HG03354 (cell line): ENCODE data around the gene OR6Y1.

ENCODE experiments used
- ATAC-seq: cut with Tn5 transposase; IDR thresholded peaks from one replicate; pipeline ENCODE4 v1.9.1; 2021; ENCODE audit warnings: mild to moderate bottlenecking; ENCODE audit not compliant: unreplicated experiment, poor library complexity, severe bottlenecking

OR6Y1 gene

GRCh38 chr1:158554352-158554751, at the start of gene OR6Y1:
Gene OR6Y1, minus strand, starts transcription at chr1:158554405. Its CDS starts 6,300 bp downstream, at chr1:158548105.
- ATAC-seq: no peak

DNA sequence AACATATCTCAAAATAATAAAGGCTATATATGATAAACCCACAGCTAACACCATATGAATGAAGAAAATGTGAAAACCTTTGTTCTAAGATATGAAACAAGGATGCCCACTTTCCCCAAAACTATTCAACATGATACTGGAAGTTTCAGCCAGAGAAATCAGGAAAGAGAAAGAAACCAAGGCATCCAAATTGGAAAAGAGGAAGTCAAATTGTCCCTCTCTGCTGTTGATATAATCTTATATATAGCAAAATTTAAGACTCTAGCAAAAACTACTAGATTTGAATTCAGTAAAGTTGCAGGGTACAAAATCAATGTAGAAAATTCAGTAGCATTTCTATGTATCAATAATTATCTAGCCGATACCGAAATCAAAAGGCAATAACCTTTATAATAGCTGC, 46.5 kb upstream of the OR6Y1 start:
- ATAC-seq: no peak

DNA sequence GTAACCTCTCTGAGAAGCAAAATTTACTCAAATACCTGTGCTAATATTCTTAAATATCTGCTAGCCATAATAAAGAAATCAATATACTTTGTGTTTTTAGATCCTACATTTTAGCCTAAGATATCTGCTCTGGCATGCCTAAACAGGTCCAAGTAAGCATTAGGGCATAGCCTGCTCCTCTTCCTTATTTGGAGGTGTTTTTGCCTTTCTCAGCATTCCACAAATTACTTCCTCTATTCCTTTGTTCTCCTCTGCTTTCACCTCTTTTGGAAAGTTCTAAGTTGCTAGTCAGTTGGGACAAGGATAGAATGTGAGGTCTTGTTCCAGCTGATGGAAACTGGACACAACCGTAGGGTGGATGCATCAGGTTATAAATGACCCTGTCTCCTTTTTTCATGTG, 32.7 kb upstream of the OR6Y1 start:
- no peak for ATAC-seq

- ATAC-seq: no peak
Measured at GRCh38 chr1:158583962-158584361, 29.8 kb upstream of the OR6Y1 start.

GRCh38 chr1:158579733-158580132, 25.5 kb upstream of the OR6Y1 start, which contains the start of gene OR10X1:
Gene OR10X1, minus strand, starts transcription at chr1:158579899. Its CDS starts 0 bp downstream, at chr1:158579899.
- ATAC-seq: no peak

GRCh38 chr1:158577561-158577960, 23.4 kb upstream of the OR6Y1 start:
- ATAC-seq: no peak

GRCh38 chr1:158572226-158572625, 18.0 kb upstream of the OR6Y1 start:
- ATAC-seq: no peak

DNA sequence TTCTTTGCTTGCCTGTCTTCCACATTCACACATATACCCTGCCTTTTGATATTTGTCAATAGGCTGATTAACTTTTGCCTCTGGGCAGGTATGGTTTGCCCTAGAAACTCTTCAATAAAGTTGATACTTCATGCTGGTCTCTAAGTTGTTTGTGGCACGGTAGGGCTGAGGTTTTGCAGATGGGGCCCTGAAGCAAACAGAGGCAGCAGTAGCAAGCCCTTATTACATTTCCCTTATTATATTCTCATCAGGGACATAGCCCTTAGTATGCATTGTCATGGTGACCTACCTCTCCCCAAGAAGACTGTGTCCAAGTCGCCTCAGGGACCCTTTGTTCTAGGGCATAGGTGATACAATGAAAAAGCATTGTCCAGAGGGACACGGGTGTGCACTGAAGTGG, 16.3 kb upstream of the OR6Y1 start, which contains the start of gene OR6P1:
TSS of gene OR6P1 (minus strand) at position 101 of the 400 bp plus-strand sequence. CDS start 6,976 bp downstream, outside the sequence.
- ATAC-seq: no peak

DNA sequence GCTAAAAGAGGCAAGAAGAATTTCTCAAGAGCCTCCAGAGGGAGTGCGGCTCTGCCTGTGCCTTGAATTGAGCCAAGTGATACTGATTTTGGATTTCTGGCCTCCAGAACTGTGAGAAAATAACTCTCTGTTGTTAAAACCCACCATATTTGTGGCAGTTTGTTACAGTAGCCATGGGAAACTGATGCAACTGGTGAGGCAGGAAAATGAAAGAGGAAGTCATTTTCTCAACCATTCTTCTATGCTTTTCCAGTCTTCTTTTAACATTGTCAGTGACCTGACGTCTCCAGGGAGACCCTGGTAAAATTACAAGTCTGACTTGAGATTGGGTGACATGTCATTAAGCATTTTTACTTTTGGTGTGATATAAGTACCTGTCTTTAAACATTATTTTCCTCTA, 10.4 kb upstream of the OR6Y1 start:
- ATAC-seq: no peak

DNA sequence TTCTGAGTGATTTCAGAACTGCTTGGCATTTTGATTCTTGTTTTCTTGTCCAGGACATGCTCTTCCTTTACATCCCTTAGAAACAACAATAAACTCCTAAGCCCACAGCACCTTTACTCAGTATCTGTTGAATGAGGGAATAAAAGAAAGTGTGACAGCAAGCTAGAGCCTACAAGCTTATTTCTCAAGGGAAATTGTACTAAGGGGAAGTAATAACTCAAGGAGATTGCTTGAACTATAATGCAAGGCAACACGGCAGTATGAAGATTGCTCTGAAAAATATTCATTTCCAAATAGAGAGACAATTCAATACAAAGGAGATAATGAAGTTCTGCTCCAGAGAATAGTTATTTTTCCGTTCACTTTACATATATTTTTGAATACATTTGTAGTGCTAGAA, 9.6 kb upstream of the OR6Y1 start:
- no peak for ATAC-seq

GRCh38 chr1:158559696-158560095, 5.5 kb upstream of the OR6Y1 start:
- no peak for ATAC-seq

DNA sequence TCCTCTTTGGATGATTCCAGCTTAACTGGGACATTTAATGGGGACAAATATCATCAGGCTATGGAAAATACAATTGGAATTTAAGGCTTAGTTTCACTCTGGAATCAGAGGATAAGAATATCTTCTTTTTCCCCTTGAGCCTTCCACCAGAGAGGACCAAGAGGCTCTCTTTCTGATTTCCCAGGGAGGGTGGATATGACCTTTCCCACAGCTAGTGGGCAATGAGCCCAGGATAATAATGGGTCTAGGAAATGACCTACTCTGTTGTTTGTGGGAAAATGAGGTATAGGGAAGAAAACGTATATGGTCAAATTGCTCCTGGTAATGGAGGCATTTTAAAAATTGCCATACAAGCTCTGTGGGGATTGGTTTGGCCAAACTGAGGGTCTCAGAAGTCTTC, 1.9 kb downstream of the OR6Y1 start:
- ATAC-seq: no peak

DNA sequence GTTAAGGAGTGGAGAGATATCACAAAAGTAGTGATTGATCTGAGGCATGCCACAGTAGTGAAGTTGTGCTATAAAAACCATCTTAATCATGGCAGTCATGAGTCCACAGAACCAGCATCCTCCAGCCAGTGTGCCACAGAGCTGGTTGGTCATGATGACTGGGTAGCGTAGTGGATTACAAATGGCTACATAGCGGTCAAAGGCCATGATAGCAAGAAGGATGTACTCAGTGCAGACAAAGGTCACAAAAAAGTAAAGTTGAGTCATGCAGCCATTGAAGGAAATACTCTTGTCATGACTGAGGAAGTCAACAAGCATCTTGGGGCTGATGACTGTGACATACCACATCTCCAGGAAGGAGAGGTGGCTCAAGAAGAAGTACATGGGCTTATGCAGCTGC, 6.7 kb downstream of the OR6Y1 start:
- no peak for ATAC-seq

DNA sequence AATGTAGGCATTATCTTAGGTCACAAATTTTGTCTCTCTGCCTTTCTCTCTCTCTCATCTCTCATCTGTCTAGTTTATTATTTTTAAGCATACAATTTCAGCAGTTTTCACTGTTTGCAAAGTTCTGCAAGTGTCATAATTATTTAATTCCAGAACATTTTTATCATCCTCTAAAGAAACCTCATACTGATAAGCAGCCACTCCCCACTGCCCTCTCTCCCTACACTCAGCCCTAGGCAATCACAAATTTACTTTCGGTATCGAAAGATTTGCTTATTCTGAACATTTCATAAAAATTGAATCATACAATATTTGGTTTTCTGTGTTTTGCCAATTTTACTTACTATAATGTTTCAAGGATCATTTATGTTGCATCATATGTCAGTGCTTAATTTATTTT, 16.6 kb downstream of the OR6Y1 start:
- ATAC-seq: no peak

DNA sequence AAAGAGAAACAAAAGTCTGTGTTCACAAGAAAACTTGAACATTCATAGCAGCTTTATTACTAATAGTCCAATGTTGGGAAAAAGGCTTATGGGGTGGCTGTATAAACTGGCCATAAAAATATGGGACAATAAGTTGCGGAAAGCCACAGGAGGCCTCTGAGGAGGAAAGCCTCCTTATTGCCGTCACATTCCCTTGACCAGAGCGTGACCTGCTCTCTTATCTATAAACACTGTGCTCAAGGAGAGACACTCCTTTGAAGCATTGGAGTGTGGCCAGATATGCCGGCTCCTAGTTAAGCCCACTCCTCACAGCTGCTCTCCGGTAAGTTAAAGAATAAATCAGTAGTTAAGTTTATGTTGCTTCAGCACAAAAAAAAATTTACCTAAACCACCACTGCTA, 19.7 kb downstream of the OR6Y1 start:
- ATAC-seq: no peak

- peak; percentile 68 for ATAC-seq
Measured at GRCh38 chr1:158527190-158527815, 26.9 kb downstream of the OR6Y1 start.

DNA sequence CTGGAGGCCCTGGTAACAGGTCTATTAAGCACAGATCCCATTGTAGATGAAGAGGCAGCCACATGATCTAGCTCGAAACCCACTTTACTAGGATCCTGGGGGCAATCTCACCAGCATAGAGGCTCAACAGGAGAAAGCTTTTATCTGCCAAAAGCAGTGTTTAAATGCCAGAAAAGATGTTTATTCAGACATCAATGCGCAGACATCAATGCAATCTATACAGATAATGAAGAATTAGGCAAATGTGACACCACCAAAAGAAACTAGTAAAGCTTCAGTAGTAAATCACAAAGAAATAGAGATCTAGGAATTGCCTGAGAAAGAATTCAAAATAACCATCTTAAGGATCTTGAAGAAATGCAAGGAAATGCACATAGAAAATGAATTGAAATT, 32.5 kb downstream of the OR6Y1 start:
- no peak for ATAC-seq

GRCh38 chr1:158520955-158521665, 33.1 kb downstream of the OR6Y1 start:
- ATAC-seq: no peak

DNA sequence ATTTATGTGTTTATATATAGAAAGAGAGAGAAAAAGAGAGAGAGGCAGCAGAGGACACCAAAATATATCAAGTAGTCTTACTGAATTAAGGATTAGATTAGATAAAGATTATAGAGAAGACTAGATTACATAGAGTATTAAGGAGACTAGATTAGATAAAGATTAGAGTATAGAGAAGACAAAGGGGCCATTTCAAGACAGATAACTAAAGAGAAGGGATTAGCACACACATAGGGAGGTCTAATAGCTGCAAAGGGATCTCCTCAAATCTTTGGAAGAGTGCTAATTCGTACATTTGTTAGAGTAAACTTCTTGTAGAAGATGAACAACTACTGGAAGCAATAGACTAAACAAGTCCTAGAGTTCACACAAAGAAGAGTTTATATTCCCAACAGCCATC, 34.2 kb downstream of the OR6Y1 start:
- no peak for ATAC-seq

- ATAC-seq: no peak
Measured at GRCh38 chr1:158516966-158517365, 37.2 kb downstream of the OR6Y1 start.

- no peak for ATAC-seq
Measured at GRCh38 chr1:158509471-158510156, 44.6 kb downstream of the OR6Y1 start.
